Left kidney (tissue), 2 donors: ENCODE results near the gene RBMS3. TPM values are rescaled to one million over a fixed set of nuclear protein-coding genes. Genes with fewer than 3 reads are reported as not detected.
"Not testable (repeated sequence)": the region's sequence is repeated elsewhere in the genome, so short reads cannot be mapped to it uniquely, and the experiment has no call there.

Source experiments
- DNase-seq: peaks from one replicate; pipeline ENCODE4 v3.0.0-alpha.2; 2013
- polyA plus RNA-seq: library from polyadenylated mRNA; unstranded; fragments of 120-200 nt; gene quantifications from one replicate; pipeline ENCODE4 v1.2.1, GENCODE V29; 2013; ENCODE audit not compliant: insufficient read length

Gene RBMS3
- polyA plus RNA-seq, 1 donor = 15.4 TPM

GRCh38 chr3:29627136-29628117, 346.6 kb downstream of the RBMS3 start:
- DNase-seq = no peak

- DNase-seq = no peak
Observed at GRCh38 chr3:29628795-29629194, 347.9 kb downstream of the RBMS3 start.

- DNase-seq = no peak
Observed at GRCh38 chr3:29635888-29636287, 355.0 kb downstream of the RBMS3 start.

- DNase-seq = no peak
Observed at GRCh38 chr3:29637068-29637467, 356.2 kb downstream of the RBMS3 start.

GRCh38 chr3:29639578-29640290, 358.9 kb downstream of the RBMS3 start:
- DNase-seq = no peak

GRCh38 chr3:29642393-29643033, 361.6 kb downstream of the RBMS3 start:
- DNase-seq = no peak

- DNase-seq = no peak
Observed at GRCh38 chr3:29643034-29643425, 362.2 kb downstream of the RBMS3 start.

- no peak for DNase-seq
Observed at GRCh38 chr3:29644261-29644660, 363.4 kb downstream of the RBMS3 start.

GRCh38 chr3:29644956-29645636, 364.2 kb downstream of the RBMS3 start:
- DNase-seq = no peak

- DNase-seq = no peak
Observed at GRCh38 chr3:29646043-29646442, 365.2 kb downstream of the RBMS3 start.

GRCh38 chr3:29649815-29650547, 369.1 kb downstream of the RBMS3 start:
- DNase-seq = no peak

- DNase-seq = no peak
Observed at GRCh38 chr3:29653680-29654079, 372.8 kb downstream of the RBMS3 start.

GRCh38 chr3:29655015-29655747, 374.3 kb downstream of the RBMS3 start:
- DNase-seq = no peak

GRCh38 chr3:29665688-29666087, 384.8 kb downstream of the RBMS3 start:
- DNase-seq = no peak

GRCh38 chr3:29668233-29668632, 387.4 kb downstream of the RBMS3 start:
- no peak for DNase-seq

- DNase-seq = no peak
Observed at GRCh38 chr3:29668728-29669127, 387.9 kb downstream of the RBMS3 start.

GRCh38 chr3:29670476-29670875, 389.6 kb downstream of the RBMS3 start:
- not testable (repeated sequence) for DNase-seq

- no peak for DNase-seq
Observed at GRCh38 chr3:29677421-29677820, 396.6 kb downstream of the RBMS3 start.

- DNase-seq = no peak
Observed at GRCh38 chr3:29679944-29680343, 399.1 kb downstream of the RBMS3 start.
